ENCODE measurements around the gene VKORC1L1.
"Not testable (repeated sequence)": the region's sequence is repeated elsewhere in the genome, so short reads cannot be mapped to it uniquely, and the experiment has no call there.

The VKORC1L1 gene

GRCh38 chr7:65898677-65899447 lies 26.0 kb downstream of the VKORC1L1 start:
- Mint-ChIP-seq H3K9me3 (peaks cover 14% of the 10 kb centered on the region), H3K36me3 (ENCODE audit: low read depth) (peaks cover 41% of the 10 kb centered on the region)
- H3K27me3 Mint-ChIP-seq; DNase-seq; H3K27ac Mint-ChIP-seq; H3K4me1 Mint-ChIP-seq (ENCODE audit: low read depth); H3K4me3 Mint-ChIP-seq: not testable (repeated sequence)

- H3K27me3 Mint-ChIP-seq = no peaks in the 10 kb centered on the region
- H3K36me3 Mint-ChIP-seq (ENCODE audit: low read depth) = peaks cover 52% of the 10 kb centered on the region
- H3K4me3 Mint-ChIP-seq = no peak overlapping the region
- no peak overlapping the region for H3K27ac Mint-ChIP-seq
- H3K9me3 Mint-ChIP-seq = peaks cover 14% of the 10 kb centered on the region
- peaks cover 7% of the 10 kb centered on the region for H3K4me1 Mint-ChIP-seq (ENCODE audit: low read depth)
- DNase-seq = no peak
Measured at GRCh38 chr7:65902306-65902705, 29.4 kb downstream of the VKORC1L1 start.

GRCh38 chr7:65907501-65908198 lies 34.8 kb downstream of the VKORC1L1 start:
- Mint-ChIP-seq H3K27me3 (no peaks in the 10 kb centered on the region), H3K4me1 (ENCODE audit: low read depth) (peaks cover 8% of the 10 kb centered on the region), H3K36me3 (ENCODE audit: low read depth) (peaks cover 18% of the 10 kb centered on the region), H3K4me3 (no peak overlapping the region), H3K27ac (no peak overlapping the region), H3K9me3 (no peaks in the 10 kb centered on the region)
- DNase-seq = no peak

GRCh38 chr7:65910237-65910636 lies 37.4 kb downstream of the VKORC1L1 start:
- Mint-ChIP-seq H3K9me3 (no peaks in the 10 kb centered on the region), H3K27me3 (no peaks in the 10 kb centered on the region), H3K36me3 (ENCODE audit: low read depth) (peaks cover 10% of the 10 kb centered on the region), H3K4me1 (ENCODE audit: low read depth) (peaks cover 8% of the 10 kb centered on the region), H3K4me3 (no peak overlapping the region), H3K27ac (no peak overlapping the region)
- DNase-seq = no peak

GRCh38 chr7:65912237-65912636 lies 39.4 kb downstream of the VKORC1L1 start:
- H3K4me1 Mint-ChIP-seq (ENCODE audit: low read depth) = peaks cover 4% of the 10 kb centered on the region
- H3K27me3 Mint-ChIP-seq = no peaks in the 10 kb centered on the region
- H3K9me3 Mint-ChIP-seq = no peaks in the 10 kb centered on the region
- peaks cover 17% of the 10 kb centered on the region for H3K36me3 Mint-ChIP-seq (ENCODE audit: low read depth)
- H3K27ac Mint-ChIP-seq = no peak overlapping the region
- H3K4me3 Mint-ChIP-seq = no peak overlapping the region
- no peak for DNase-seq

- Mint-ChIP-seq H3K36me3 (ENCODE audit: low read depth) (peaks cover 39% of the 10 kb centered on the region), H3K27ac (no peak overlapping the region), H3K4me1 (ENCODE audit: low read depth) (no peaks in the 10 kb centered on the region), H3K9me3 (no peaks in the 10 kb centered on the region), H3K27me3 (no peaks in the 10 kb centered on the region), H3K4me3 (no peak overlapping the region)
- DNase-seq = no peak
Measured at GRCh38 chr7:65915921-65916657, 43.2 kb downstream of the VKORC1L1 start.

- no peak for DNase-seq
- peaks cover 44% of the 10 kb centered on the region for H3K36me3 Mint-ChIP-seq (ENCODE audit: low read depth)
- H3K9me3 Mint-ChIP-seq = no peaks in the 10 kb centered on the region
- no peak overlapping the region for H3K4me3 Mint-ChIP-seq
- H3K27ac Mint-ChIP-seq = no peak overlapping the region
- peaks cover 4% of the 10 kb centered on the region for H3K4me1 Mint-ChIP-seq (ENCODE audit: low read depth)
- no peaks in the 10 kb centered on the region for H3K27me3 Mint-ChIP-seq
Measured at GRCh38 chr7:65923316-65923715, 50.4 kb downstream of the VKORC1L1 start.

GRCh38 chr7:65924193-65924592 lies 51.3 kb downstream of the VKORC1L1 start:
- Mint-ChIP-seq H3K27me3 (no peaks in the 10 kb centered on the region), H3K4me3 (no peak overlapping the region), H3K36me3 (ENCODE audit: low read depth) (peaks cover 39% of the 10 kb centered on the region), H3K4me1 (ENCODE audit: low read depth) (peaks cover 6% of the 10 kb centered on the region), H3K27ac (no peak overlapping the region), H3K9me3 (no peaks in the 10 kb centered on the region)
- DNase-seq = no peak

- H3K27me3 Mint-ChIP-seq = no peaks in the 10 kb centered on the region
- no peaks in the 10 kb centered on the region for H3K9me3 Mint-ChIP-seq
Measured at GRCh38 chr7:65925040-65925439, 52.2 kb downstream of the VKORC1L1 start.

GRCh38 chr7:65926588-65926987 lies 53.7 kb downstream of the VKORC1L1 start:
- DNase-seq = no peak
- H3K27me3 Mint-ChIP-seq = no peaks in the 10 kb centered on the region
- no peak overlapping the region for H3K27ac Mint-ChIP-seq
- peaks cover 18% of the 10 kb centered on the region for H3K4me1 Mint-ChIP-seq (ENCODE audit: low read depth)
- H3K9me3 Mint-ChIP-seq = no peaks in the 10 kb centered on the region
- no peak overlapping the region for H3K4me3 Mint-ChIP-seq
- H3K36me3 Mint-ChIP-seq (ENCODE audit: low read depth) = peaks cover 31% of the 10 kb centered on the region

More at GRCh38 chr7:65925040-65925439, 52.2 kb downstream of the VKORC1L1 start:
- DNase-seq = no peak
- Mint-ChIP-seq H3K4me1 (ENCODE audit: low read depth) (peaks cover 8% of the 10 kb centered on the region), H3K27ac (no peak overlapping the region), H3K4me3 (no peak overlapping the region), H3K36me3 (ENCODE audit: low read depth) (peaks cover 34% of the 10 kb centered on the region)

- peaks cover 29% of the 10 kb centered on the region for H3K36me3 Mint-ChIP-seq (ENCODE audit: low read depth)
- no peak overlapping the region for H3K4me3 Mint-ChIP-seq
Measured at GRCh38 chr7:65927489-65928448, 54.9 kb downstream of the VKORC1L1 start.

GRCh38 chr7:65931685-65932084 lies 58.8 kb downstream of the VKORC1L1 start:
- H3K4me3 Mint-ChIP-seq = no peak overlapping the region
- H3K36me3 Mint-ChIP-seq (ENCODE audit: low read depth) = peaks cover 33% of the 10 kb centered on the region
- no peaks in the 10 kb centered on the region for H3K27me3 Mint-ChIP-seq
- no peak overlapping the region for H3K27ac Mint-ChIP-seq
- H3K4me1 Mint-ChIP-seq (ENCODE audit: low read depth) = peaks cover 34% of the 10 kb centered on the region
- no peak for DNase-seq
- H3K9me3 Mint-ChIP-seq = peaks cover 3% of the 10 kb centered on the region

More at GRCh38 chr7:65927489-65928448, 54.9 kb downstream of the VKORC1L1 start:
- Mint-ChIP-seq H3K4me1 (ENCODE audit: low read depth) (peaks cover 20% of the 10 kb centered on the region), H3K9me3 (no peaks in the 10 kb centered on the region), H3K27ac (no peak overlapping the region), H3K27me3 (no peaks in the 10 kb centered on the region)
- no peak for DNase-seq

GRCh38 chr7:65937296-65937695 lies 64.4 kb downstream of the VKORC1L1 start:
- no peak overlapping the region for H3K4me3 Mint-ChIP-seq
- no peak for DNase-seq
- H3K4me1 Mint-ChIP-seq (ENCODE audit: low read depth) = peaks cover 18% of the 10 kb centered on the region
- H3K9me3 Mint-ChIP-seq = peaks cover 3% of the 10 kb centered on the region
- peaks cover 69% of the 10 kb centered on the region for H3K36me3 Mint-ChIP-seq (ENCODE audit: low read depth)
- H3K27me3 Mint-ChIP-seq = no peaks in the 10 kb centered on the region
- no peak overlapping the region for H3K27ac Mint-ChIP-seq
